Stimulated activated CD8-positive, alpha-beta memory T cell treated with anti-CD3 and anti-CD28 coated beads, Interleukin-12 subunit alpha, Interleukin-12 subunit beta, amount 100 ng/mL, for 24 hours (primary cell): Measurements from ENCODE around the gene RPL28.
"Not testable (repeated sequence)": the region's sequence is repeated elsewhere in the genome, so short reads cannot be mapped to it uniquely, and the experiment has no call there.

ENCODE experiments used
- DNase-seq: peaks from one replicate; pipeline ENCODE4 v3.0.0-alpha.2; 2020; ENCODE audit errors: extremely low read depth

RPL28 gene

DNA sequence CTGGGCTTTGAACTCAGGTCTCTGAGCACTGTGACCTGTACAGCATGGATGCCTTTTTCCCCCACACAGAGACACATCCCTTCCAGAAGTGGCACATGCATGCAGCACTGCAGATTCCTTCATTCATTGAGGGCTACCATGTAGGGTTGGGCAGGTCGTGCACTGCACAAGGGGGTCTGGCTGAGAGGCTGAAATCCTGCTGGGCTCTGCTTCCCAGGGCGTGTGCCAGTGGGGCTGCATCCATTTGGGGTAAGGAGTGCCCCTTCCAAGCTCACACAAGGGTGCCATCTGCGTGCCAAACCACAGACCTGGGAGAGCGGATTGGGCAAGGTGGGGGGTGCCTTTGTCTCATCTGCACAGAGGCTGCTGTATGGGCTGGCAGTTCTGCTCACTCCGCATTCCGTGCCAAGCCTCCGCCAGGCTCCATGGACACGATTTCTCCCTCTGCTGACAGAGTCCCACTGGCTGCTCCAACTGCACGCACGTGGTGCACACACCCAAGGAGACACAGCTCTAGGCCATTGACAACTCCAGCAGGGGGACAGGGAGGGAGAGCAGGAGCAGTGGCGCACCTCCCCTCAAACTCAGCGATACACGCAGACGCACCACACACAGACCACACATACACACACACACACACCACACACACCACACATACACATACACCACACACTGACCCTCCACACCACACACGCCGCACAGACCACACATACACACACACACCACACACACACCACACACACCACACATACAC, 61.9 kb downstream of the RPL28 start:
- DNase-seq: no peak

DNA sequence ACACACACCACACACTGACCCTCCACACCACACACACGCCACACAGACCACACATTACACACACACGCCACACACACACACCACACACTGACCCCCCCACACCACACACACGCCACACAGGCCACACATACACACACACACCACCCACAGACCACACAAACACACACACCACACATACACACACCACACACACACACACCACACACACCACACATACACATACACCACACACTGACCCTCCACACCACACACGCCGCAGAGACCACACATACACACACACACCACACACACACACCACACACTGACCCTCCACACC, 62.4 kb downstream of the RPL28 start:
- DNase-seq: not testable (repeated sequence)

DNA sequence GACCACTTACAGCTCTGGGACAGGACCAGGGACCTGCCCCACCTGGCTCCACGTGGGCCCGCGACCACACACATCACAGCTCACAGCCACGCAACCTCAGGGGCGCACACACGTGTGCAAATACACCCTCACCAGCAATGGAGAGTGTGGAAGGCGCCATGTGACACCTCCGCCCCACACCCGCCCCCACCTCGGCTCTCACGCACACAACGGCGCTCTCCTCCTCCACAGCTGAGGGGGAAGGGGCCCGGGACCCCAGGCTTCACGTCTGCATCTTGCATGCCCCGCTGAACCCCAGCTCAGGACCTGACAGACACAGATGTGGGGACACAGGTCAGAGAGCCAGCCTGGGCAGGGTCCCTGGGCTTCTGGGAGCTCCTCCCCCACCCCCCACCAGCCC, 63.7 kb downstream of the RPL28 start:
- DNase-seq: no peak

DNA sequence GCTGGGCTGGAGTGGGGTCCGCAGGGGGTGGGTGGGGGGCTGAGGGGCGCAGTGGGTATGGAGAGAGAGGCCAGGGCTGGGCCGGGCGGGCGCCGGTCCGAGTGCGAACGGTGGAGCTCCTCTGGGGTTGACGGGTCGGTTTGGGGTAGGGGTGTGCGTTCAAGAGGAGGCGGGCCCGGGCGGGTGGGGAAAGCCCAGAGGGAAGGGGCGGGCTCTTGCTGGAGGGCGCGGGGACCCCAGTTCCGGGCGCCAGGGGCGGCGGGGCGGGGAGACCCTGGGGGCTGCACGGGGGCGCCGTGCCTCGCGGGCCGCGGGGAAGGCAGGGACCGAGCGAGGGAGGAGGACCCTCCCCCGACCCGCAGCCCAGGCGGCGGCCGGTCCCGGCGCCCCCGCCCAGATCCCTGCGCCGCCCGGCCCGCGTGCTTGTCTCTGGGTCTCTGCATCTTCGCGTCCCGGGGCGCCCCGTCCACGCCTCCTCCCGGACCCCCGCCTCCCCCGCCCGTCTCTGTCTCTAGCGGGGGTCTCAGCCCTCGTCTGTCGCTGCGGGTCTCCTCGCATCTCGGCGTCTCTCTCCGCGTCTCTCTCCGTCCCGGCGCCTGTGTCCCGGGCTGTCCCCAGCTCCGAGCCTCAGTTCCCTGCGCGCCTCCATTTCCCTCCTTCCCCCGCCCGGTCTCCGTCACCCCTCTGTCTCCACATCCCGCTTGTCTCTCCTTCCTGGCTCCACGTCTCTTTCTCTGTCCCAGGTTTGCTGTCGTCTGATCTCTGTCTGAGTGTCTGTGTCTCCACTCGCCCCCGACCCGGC, 65.6 kb downstream of the RPL28 start:
- DNase-seq: no peak

DNA sequence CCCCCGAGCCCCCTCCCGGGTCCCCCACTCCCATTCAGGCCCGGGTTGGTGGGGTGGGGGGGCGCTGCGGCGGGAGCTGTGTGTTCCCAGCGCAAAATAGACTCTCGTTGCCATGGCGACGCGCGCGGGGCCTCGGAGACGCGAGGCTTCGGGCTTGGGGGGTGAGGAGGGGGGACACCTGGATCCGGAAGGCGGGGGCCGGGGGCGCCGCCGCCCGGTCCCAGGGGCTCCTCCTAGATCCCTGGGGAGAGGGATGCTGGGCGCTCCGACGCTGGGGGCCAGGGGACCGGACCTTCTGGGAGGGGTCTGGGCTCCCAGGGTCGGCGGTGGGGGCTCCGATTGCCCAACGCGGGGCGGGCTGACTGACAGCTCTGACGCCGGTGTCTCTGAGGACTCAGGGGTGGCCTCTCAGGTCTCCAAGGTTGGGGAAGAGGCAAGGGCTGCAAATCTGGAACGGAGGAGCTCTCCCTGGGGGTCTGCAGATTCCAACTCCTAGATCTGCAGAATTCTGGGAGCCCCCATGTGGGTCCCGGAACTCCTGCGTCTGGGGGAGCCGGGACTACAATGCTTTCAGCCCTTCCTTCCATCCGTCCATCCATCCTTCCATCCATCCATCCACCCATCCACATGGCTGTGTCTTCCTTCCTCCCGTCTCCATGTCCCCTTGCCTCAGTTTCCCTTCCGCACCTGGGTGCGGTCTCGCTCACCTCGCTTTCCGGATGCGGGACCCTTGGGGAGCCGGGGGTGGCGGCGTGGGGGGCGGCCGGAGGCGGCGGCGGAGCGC, 66.4 kb downstream of the RPL28 start:
- no peak for DNase-seq
